ENCODE results near the gene RIMBP2.

RIMBP2 gene

DNA sequence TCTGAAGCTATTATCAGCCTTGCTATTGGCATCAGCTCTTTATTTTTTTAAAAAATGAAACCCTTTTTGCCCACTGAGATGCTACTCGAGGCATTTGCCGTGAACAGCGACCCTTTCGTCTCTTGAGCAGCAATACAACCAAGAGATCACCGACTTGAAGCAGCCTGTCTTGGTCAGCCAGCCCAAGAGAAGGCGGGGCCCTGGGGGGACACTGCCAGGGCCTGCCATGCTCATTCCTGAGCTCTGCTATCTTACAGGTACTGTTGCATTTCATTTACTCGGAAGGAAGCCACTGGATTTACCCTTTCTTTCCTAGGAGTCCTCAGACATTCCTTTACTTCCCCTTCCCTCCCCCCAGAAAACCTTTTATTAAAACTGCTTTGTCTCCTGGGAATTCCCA, 361.7 kb downstream of the RIMBP2 start:
- H4K20me1 ChIP-seq (ENCODE audit: insufficient read depth, low read length): no peaks in the 10 kb centered on the region
- DNase-seq (no peak), ATAC-seq (ENCODE audit: insufficient read depth, low read depth) (no peak)
- TF ChIP-seq, protein P1, sequence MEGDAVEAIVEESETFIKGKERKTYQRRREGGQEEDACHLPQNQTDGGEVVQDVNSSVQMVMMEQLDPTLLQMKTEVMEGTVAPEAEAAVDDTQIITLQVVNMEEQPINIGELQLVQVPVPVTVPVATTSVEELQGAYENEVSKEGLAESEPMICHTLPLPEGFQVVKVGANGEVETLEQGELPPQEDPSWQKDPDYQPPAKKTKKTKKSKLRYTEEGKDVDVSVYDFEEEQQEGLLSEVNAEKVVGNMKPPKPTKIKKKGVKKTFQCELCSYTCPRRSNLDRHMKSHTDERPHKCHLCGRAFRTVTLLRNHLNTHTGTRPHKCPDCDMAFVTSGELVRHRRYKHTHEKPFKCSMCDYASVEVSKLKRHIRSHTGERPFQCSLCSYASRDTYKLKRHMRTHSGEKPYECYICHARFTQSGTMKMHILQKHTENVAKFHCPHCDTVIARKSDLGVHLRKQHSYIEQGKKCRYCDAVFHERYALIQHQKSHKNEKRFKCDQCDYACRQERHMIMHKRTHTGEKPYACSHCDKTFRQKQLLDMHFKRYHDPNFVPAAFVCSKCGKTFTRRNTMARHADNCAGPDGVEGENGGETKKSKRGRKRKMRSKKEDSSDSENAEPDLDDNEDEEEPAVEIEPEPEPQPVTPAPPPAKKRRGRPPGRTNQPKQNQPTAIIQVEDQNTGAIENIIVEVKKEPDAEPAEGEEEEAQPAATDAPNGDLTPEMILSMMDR (IDR thresholded peaks at IDR 0.05; ENCODE audit: borderline replicate concordance, extremely low read depth, low read length, poor library complexity, severe bottlenecking): no peak
- no peak for TF ChIP-seq EZH2 (IDR thresholded peaks at IDR 0.05; ENCODE audit: borderline replicate concordance, low read depth, low read length, severe bottlenecking)
- H3K4me3 ChIP-seq (ENCODE audit: low read depth in 1 of 2, low read length in 2 of 2): no peak overlapping the region
- H3K27ac ChIP-seq (ENCODE audit: low read length): no peak overlapping the region
- peaks cover 7% of the 10 kb centered on the region for H3K27me3 ChIP-seq (ENCODE audit: insufficient read depth, low read length, poor library complexity)
- no peaks in the 10 kb centered on the region for H3K4me1 ChIP-seq (ENCODE audit: insufficient read depth, low read length)
- no peak overlapping the region for H3K9ac ChIP-seq (ENCODE audit: low read depth, low read length)
- no peaks in the 10 kb centered on the region for H3K79me2 ChIP-seq (ENCODE audit: insufficient read depth, low read length)
- no peak overlapping the region for H3K4me2 ChIP-seq (ENCODE audit: insufficient read depth, low read length)
- no peaks in the 10 kb centered on the region for H3K36me3 ChIP-seq (ENCODE audit: insufficient read depth, low read length)
- no peaks in the 10 kb centered on the region for H3K9me3 ChIP-seq (ENCODE audit: insufficient read depth, low read length, severe bottlenecking)
- no peak overlapping the region for H2AFZ ChIP-seq (ENCODE audit: low read depth, low read length)

- DNase-seq (peak; percentile 20), ATAC-seq (ENCODE audit: insufficient read depth, low read depth) (peak; percentile 85)
- H3K27ac ChIP-seq (ENCODE audit: low read length): no peak overlapping the region
- H2AFZ ChIP-seq (ENCODE audit: low read depth, low read length): no peak overlapping the region
- H3K4me1 ChIP-seq (ENCODE audit: insufficient read depth, low read length): no peaks in the 10 kb centered on the region
- no peaks in the 10 kb centered on the region for H3K9me3 ChIP-seq (ENCODE audit: insufficient read depth, low read length, severe bottlenecking)
- H4K20me1 ChIP-seq (ENCODE audit: insufficient read depth, low read length): no peaks in the 10 kb centered on the region
- H3K4me2 ChIP-seq (ENCODE audit: insufficient read depth, low read length): no peak overlapping the region
- peaks cover 7% of the 10 kb centered on the region for H3K27me3 ChIP-seq (ENCODE audit: insufficient read depth, low read length, poor library complexity)
- no peaks in the 10 kb centered on the region for H3K79me2 ChIP-seq (ENCODE audit: insufficient read depth, low read length)
- no peak overlapping the region for H3K4me3 ChIP-seq (ENCODE audit: low read depth in 1 of 2, low read length in 2 of 2)
- no peak overlapping the region for H3K9ac ChIP-seq (ENCODE audit: low read depth, low read length)
- no peak for TF ChIP-seq EZH2 (IDR thresholded peaks at IDR 0.05; ENCODE audit: borderline replicate concordance, low read depth, low read length, severe bottlenecking)
- TF ChIP-seq, protein P1 (IDR thresholded peaks at IDR 0.05; ENCODE audit: borderline replicate concordance, extremely low read depth, low read length, poor library complexity, severe bottlenecking): no peak
- H3K36me3 ChIP-seq (ENCODE audit: insufficient read depth, low read length): no peaks in the 10 kb centered on the region
Observed at GRCh38 chr12:130353081-130353480, 363.0 kb downstream of the RIMBP2 start.

- H3K9me3 ChIP-seq (ENCODE audit: insufficient read depth, low read length, severe bottlenecking): no peaks in the 10 kb centered on the region
- DNase-seq: no peak
- no peak overlapping the region for H3K9ac ChIP-seq (ENCODE audit: low read depth, low read length)
- no peaks in the 10 kb centered on the region for H3K36me3 ChIP-seq (ENCODE audit: insufficient read depth, low read length)
- H2AFZ ChIP-seq (ENCODE audit: low read depth, low read length): no peak overlapping the region
- no peaks in the 10 kb centered on the region for H4K20me1 ChIP-seq (ENCODE audit: insufficient read depth, low read length)
- H3K27me3 ChIP-seq (ENCODE audit: insufficient read depth, low read length, poor library complexity): peaks cover 7% of the 10 kb centered on the region
- TF ChIP-seq, protein P1 (IDR thresholded peaks at IDR 0.05; ENCODE audit: borderline replicate concordance, extremely low read depth, low read length, poor library complexity, severe bottlenecking): no peak
- TF ChIP-seq EZH2 (IDR thresholded peaks at IDR 0.05; ENCODE audit: borderline replicate concordance, low read depth, low read length, severe bottlenecking): no peak
- no peak for ATAC-seq (ENCODE audit: insufficient read depth, low read depth)
- H3K4me3 ChIP-seq (ENCODE audit: low read depth in 1 of 2, low read length in 2 of 2): no peak overlapping the region
- H3K79me2 ChIP-seq (ENCODE audit: insufficient read depth, low read length): no peaks in the 10 kb centered on the region
- no peak overlapping the region for H3K4me2 ChIP-seq (ENCODE audit: insufficient read depth, low read length)
- no peaks in the 10 kb centered on the region for H3K4me1 ChIP-seq (ENCODE audit: insufficient read depth, low read length)
- H3K27ac ChIP-seq (ENCODE audit: low read length): no peak overlapping the region
Observed at GRCh38 chr12:130351326-130351725, 364.8 kb downstream of the RIMBP2 start.

DNA sequence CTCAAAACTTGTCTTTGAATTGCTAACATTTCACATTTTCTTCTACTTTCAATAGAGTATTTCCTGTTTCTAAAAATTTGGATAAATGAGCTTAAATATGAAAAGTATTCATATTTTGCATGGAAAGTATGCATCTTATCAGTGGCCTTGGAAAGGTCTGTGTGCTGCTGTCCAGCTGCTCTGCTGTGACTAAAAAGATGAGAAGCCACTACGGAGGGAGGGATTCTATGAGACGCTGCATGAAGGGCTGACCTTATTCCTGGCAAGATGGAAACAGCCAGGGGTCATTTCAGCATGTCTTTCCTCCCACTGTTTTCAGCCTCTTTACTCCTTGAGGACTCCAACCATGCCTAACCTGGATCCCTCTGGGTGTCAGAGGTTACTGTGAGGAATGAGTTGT, 365.4 kb downstream of the RIMBP2 start:
- Histone ChIP-seq H3K9me3 (ENCODE audit: insufficient read depth, low read length, severe bottlenecking) (no peaks in the 10 kb centered on the region), H3K4me2 (ENCODE audit: insufficient read depth, low read length) (no peak overlapping the region), H3K4me3 (ENCODE audit: low read depth in 1 of 2, low read length in 2 of 2) (no peak overlapping the region), H3K27me3 (ENCODE audit: insufficient read depth, low read length, poor library complexity) (peaks cover 7% of the 10 kb centered on the region), H3K36me3 (ENCODE audit: insufficient read depth, low read length) (no peaks in the 10 kb centered on the region), H4K20me1 (ENCODE audit: insufficient read depth, low read length) (no peaks in the 10 kb centered on the region), H3K9ac (ENCODE audit: low read depth, low read length) (no peak overlapping the region), H3K27ac (ENCODE audit: low read length) (no peak overlapping the region), H3K79me2 (ENCODE audit: insufficient read depth, low read length) (no peaks in the 10 kb centered on the region), H2AFZ (ENCODE audit: low read depth, low read length) (no peak overlapping the region), H3K4me1 (ENCODE audit: insufficient read depth, low read length) (no peaks in the 10 kb centered on the region)
- DNase-seq (no peak), ATAC-seq (ENCODE audit: insufficient read depth, low read depth) (no peak)
- TF ChIP-seq, protein P1 (IDR thresholded peaks at IDR 0.05; ENCODE audit: borderline replicate concordance, extremely low read depth, low read length, poor library complexity, severe bottlenecking): no peak
- no peak for TF ChIP-seq EZH2 (IDR thresholded peaks at IDR 0.05; ENCODE audit: borderline replicate concordance, low read depth, low read length, severe bottlenecking)
